Trophoblast cell (in vitro differentiated cells and primary cell): ENCODE results near the gene CASP12.

Experiments
- DNase-seq, 2 donors: peaks; one replicate each; pipeline ENCODE4 v3.0.0-alpha.2; 2016
- H2AFZ ChIP-seq: 2 replicates; pipeline ENCODE4 v1.6.1; 2013; ENCODE audit warnings: low read length, moderate library complexity, mild to moderate bottlenecking; ENCODE audit not compliant: insufficient read depth, poor library complexity
- H2AK5ac ChIP-seq: 2 replicates; pipeline ENCODE4 v1.6.1; 2013; ENCODE audit warnings: mild to moderate bottlenecking, low read length
- H2BK120ac ChIP-seq: 2 replicates; pipeline ENCODE4 v1.6.1; 2013; ENCODE audit warnings: low read length, mild to moderate bottlenecking, moderate library complexity; ENCODE audit not compliant: insufficient read depth, poor library complexity
- H2BK12ac ChIP-seq: 2 replicates; pipeline ENCODE4 v1.6.1; 2013; ENCODE audit warnings: mild to moderate bottlenecking, low read length, moderate library complexity
- H2BK5ac ChIP-seq: 2 replicates; pipeline ENCODE4 v1.6.1; 2013; ENCODE audit warnings: low read length, low read depth, moderate library complexity, mild to moderate bottlenecking; ENCODE audit not compliant: poor library complexity
- H3K14ac ChIP-seq: 2 replicates; pipeline ENCODE4 v1.6.1; 2013; ENCODE audit warnings: mild to moderate bottlenecking, low read length
- H3K18ac ChIP-seq: 2 replicates; pipeline ENCODE4 v1.6.1; 2013; ENCODE audit warnings: mild to moderate bottlenecking, low read length
- H3K23ac ChIP-seq: 2 replicates; pipeline ENCODE4 v1.6.1; 2013; ENCODE audit warnings: low read length
- H3K27ac ChIP-seq: 2 replicates; pipeline ENCODE4 v1.5.1; 2013; ENCODE audit warnings: low read depth, mild to moderate bottlenecking, inconsistent platforms, low read length, moderate library complexity
- H3K27me3 ChIP-seq: 2 replicates; pipeline ENCODE4 v1.6.1; 2013; ENCODE audit warnings: inconsistent platforms, mild to moderate bottlenecking, low read length, moderate library complexity; ENCODE audit not compliant: insufficient read depth
- H3K36me3 ChIP-seq, 2 experiments: 1 replicate in 1 of 2; 2 replicates in 1 of 2; pipeline ENCODE4 v1.6.1; 2013; ENCODE audit warnings: low read length in 2 of 2, mild to moderate bottlenecking in 2 of 2, moderate library complexity in 1 of 2; ENCODE audit not compliant: insufficient read depth in 2 of 2, control insufficient read depth in 1 of 2
- H3K4ac ChIP-seq: 2 replicates; pipeline ENCODE4 v1.6.1; 2013; ENCODE audit warnings: low read depth, mild to moderate bottlenecking, low read length, moderate library complexity
- H3K4me1 ChIP-seq, 2 experiments: 1 replicate in 1 of 2; 2 replicates in 1 of 2; pipeline ENCODE4 v1.6.1; 2013; ENCODE audit warnings: low read length in 2 of 2, mild to moderate bottlenecking in 2 of 2, moderate library complexity in 1 of 2; ENCODE audit not compliant: insufficient read depth in 2 of 2, control insufficient read depth in 1 of 2
- H3K4me2 ChIP-seq: 2 replicates; pipeline ENCODE4 v1.6.1; 2013; ENCODE audit warnings: inconsistent platforms, mild to moderate bottlenecking, low read length, moderate library complexity
- H3K4me3 ChIP-seq: 2 replicates; pipeline ENCODE4 v1.5.1; 2013; ENCODE audit warnings: mild to moderate bottlenecking, low read depth, low read length, inconsistent platforms
- H3K79me1 ChIP-seq: one replicate; pipeline ENCODE4 v1.6.1; 2013; ENCODE audit warnings: low read length
- H3K79me2 ChIP-seq: 2 replicates; pipeline ENCODE4 v1.6.1; 2013; ENCODE audit warnings: low read length, mild to moderate bottlenecking; ENCODE audit not compliant: control insufficient read depth, insufficient read depth, poor library complexity
- H3K9ac ChIP-seq: 2 replicates; pipeline ENCODE4 v1.6.1; 2013; ENCODE audit warnings: mild to moderate bottlenecking, low read length
- H3K9me3 ChIP-seq: 2 replicates; pipeline ENCODE4 v1.6.1; 2013; ENCODE audit warnings: low read depth, mild to moderate bottlenecking, control low read depth, inconsistent platforms, low read length; ENCODE audit not compliant: insufficient read depth
- H4K12ac ChIP-seq: 2 replicates; pipeline ENCODE4 v1.6.1; 2013; ENCODE audit warnings: low read depth, mild to moderate bottlenecking, low read length, moderate library complexity
- H4K8ac ChIP-seq: 2 replicates; pipeline ENCODE4 v1.6.1; 2013; ENCODE audit warnings: low read depth, mild to moderate bottlenecking, low read length, moderate library complexity
- H4K91ac ChIP-seq: one replicate; pipeline ENCODE4 v1.6.1; 2013; ENCODE audit warnings: low read depth, mild to moderate bottlenecking, low read length, moderate library complexity
- WGBS: extraction: QIAGEN DNeasy Blood & Tissue Kit; methylation state at CpG from one replicate; pipeline ENCODE4 v1.1.7; 2013; ENCODE audit warnings: missing lambda C conversion rate; ENCODE audit not compliant: insufficient read length, insufficient coverage; ENCODE audit errors: extremely low coverage; 5-methylcytosine and 5-hydroxymethylcytosine counted together

Gene CASP12

GRCh38 chr11:104872393-104872792, 25.9 kb downstream of the CASP12 start:
- Histone ChIP-seq H3K4ac (no peak overlapping the region), H3K18ac (no peak overlapping the region), H2AFZ (no peak overlapping the region), H2BK120ac (no peak overlapping the region), H2AK5ac (no peak overlapping the region), H4K8ac (no peak overlapping the region), H4K12ac (no peak overlapping the region), H3K4me1 (no peaks in the 10 kb centered on the region), H3K27ac (no peak overlapping the region), H3K23ac (no peak overlapping the region), H3K36me3 (no peaks in the 10 kb centered on the region), H3K4me3 (no peak overlapping the region), H3K27me3 (no peaks in the 10 kb centered on the region), H3K79me2 (no peaks in the 10 kb centered on the region), H3K79me1 (no peaks in the 10 kb centered on the region), H4K91ac (no peak overlapping the region), H3K14ac (no peak overlapping the region), H3K4me2 (no peak overlapping the region), H2BK5ac (no peak overlapping the region), H3K9me3 (no peaks in the 10 kb centered on the region), H3K9ac (no peak overlapping the region), H2BK12ac (no peak overlapping the region)
- 100% methylated on average over 1 of the region's 3 CpGs for WGBS
- no peak for DNase-seq

- DNase-seq: no peak
- Histone ChIP-seq H3K9me3 (no peaks in the 10 kb centered on the region), H3K79me1 (no peaks in the 10 kb centered on the region), H3K4ac (no peak overlapping the region), H3K27me3 (no peaks in the 10 kb centered on the region), H2AK5ac (no peak overlapping the region), H4K8ac (no peak overlapping the region), H4K91ac (no peak overlapping the region), H3K4me1 (no peaks in the 10 kb centered on the region), H3K14ac (no peak overlapping the region), H4K12ac (no peak overlapping the region), H3K4me2 (no peak overlapping the region), H3K27ac (no peak overlapping the region), H3K36me3 (no peaks in the 10 kb centered on the region), H3K23ac (no peak overlapping the region), H3K9ac (no peak overlapping the region), H3K4me3 (no peak overlapping the region), H2AFZ (no peak overlapping the region), H2BK120ac (no peak overlapping the region), H2BK5ac (no peak overlapping the region), H2BK12ac (no peak overlapping the region), H3K18ac (no peak overlapping the region), H3K79me2 (no peaks in the 10 kb centered on the region)
These were observed 27.4 kb downstream of the CASP12 start for GRCh38 chr11:104870910-104871309.

- DNase-seq: no peak
- no peak overlapping the region for H4K91ac ChIP-seq
- H2BK120ac ChIP-seq: no peak overlapping the region
- no peaks in the 10 kb centered on the region for H3K79me2 ChIP-seq
- H3K4me3 ChIP-seq: no peak overlapping the region
- no peaks in the 10 kb centered on the region for H3K4me1 ChIP-seq
- H3K9ac ChIP-seq: no peak overlapping the region
- no peak overlapping the region for H3K14ac ChIP-seq
- no peak overlapping the region for H2BK5ac ChIP-seq
- H3K4ac ChIP-seq: no peak overlapping the region
- no peaks in the 10 kb centered on the region for H3K9me3 ChIP-seq
- WGBS: no CpG with 5 or more reads among the region's 2 CpGs
- no peaks in the 10 kb centered on the region for H3K27me3 ChIP-seq
- no peak overlapping the region for H4K8ac ChIP-seq
- no peak overlapping the region for H4K12ac ChIP-seq
- no peak overlapping the region for H2AFZ ChIP-seq
- H3K23ac ChIP-seq: no peak overlapping the region
- no peaks in the 10 kb centered on the region for H3K36me3 ChIP-seq
- no peak overlapping the region for H2AK5ac ChIP-seq
- no peak overlapping the region for H2BK12ac ChIP-seq
- no peak overlapping the region for H3K27ac ChIP-seq
- H3K79me1 ChIP-seq: no peaks in the 10 kb centered on the region
- H3K18ac ChIP-seq: no peak overlapping the region
- H3K4me2 ChIP-seq: no peak overlapping the region
These were observed 31.4 kb downstream of the CASP12 start for GRCh38 chr11:104866815-104867214.

DNA sequence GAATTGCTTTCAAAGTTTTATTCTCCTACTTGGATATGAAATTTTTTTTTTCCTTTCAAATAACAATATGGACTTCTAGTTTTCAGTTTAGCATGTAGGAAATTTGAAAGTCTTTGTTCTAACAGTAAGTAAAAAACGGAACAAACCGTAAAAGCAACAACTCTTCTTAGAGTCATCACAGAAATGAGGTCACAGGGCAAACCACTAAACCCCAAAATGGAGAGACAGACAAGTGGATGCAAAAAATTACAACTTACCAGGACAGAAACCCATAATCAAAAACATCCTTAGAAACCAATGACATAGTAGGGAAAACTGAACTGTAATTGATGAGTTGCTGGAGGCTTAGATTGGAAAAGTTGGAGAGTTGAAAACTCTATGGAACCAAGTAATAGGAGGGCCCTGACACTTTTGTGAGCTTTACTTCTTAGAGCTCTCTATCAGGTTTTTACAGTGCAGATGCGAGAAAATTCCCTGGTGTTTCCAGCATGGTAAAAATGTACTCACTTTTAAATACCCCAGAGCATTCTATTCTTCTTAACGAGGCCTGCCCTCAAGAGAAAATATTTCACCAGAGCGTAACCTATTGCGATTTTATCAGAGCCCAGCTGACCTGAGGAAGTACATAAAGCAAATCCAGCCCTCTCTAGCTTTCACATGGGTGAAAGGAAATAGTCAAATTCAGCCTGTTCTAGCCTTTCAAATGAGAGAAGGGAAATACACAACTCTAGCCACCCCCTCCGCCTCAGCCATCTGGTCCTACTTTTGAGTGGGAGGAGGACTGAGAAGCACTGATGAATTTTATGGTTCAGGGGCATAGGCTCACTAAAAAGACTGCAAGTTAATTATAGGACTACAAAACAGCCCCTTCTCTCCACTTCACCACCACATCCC, 39.1 kb downstream of the CASP12 start:
- Histone ChIP-seq H3K79me2 (no peaks in the 10 kb centered on the region), H2AK5ac (no peak overlapping the region), H3K27ac (no peak overlapping the region), H2BK12ac (no peak overlapping the region), H3K18ac (no peak overlapping the region), H4K8ac (no peak overlapping the region), H2BK5ac (no peak overlapping the region), H4K91ac (no peak overlapping the region), H3K23ac (no peak overlapping the region), H3K36me3 (no peaks in the 10 kb centered on the region), H3K27me3 (no peaks in the 10 kb centered on the region), H3K4me3 (no peak overlapping the region), H2AFZ (no peak overlapping the region), H2BK120ac (no peak overlapping the region), H3K4me2 (no peak overlapping the region), H3K9ac (no peak overlapping the region), H3K79me1 (no peaks in the 10 kb centered on the region), H4K12ac (no peak overlapping the region), H3K9me3 (no peaks in the 10 kb centered on the region), H3K4me1 (no peaks in the 10 kb centered on the region), H3K14ac (no peak overlapping the region), H3K4ac (no peak overlapping the region)
- peak; percentile 27 to 76 for DNase-seq
- WGBS: no CpG with 5 or more reads among the region's 7 CpGs
